Body of pancreas (tissue), 4 donors: ENCODE results near the gene SAFB2. TPM values are rescaled to one million over a fixed set of nuclear protein-coding genes. Genes with fewer than 3 reads are reported as not detected.

Experiments used
- ATAC-seq: fragments of 150-250 bp; one replicate; pipeline ENCODE4 v1.9.1; 2016
- DNase-seq, 4 donors: peaks; one replicate each; pipeline ENCODE4 v3.0.0-alpha.2; 2019
- H3K27ac ChIP-seq, 4 donors: fragments of 200-600 bp; sonication (generic); 1 replicate in 3 of 4; 2 replicates in 1 of 4; pipeline versions ENCODE4 v1.5.1 to v1.6.1; 2016 to 2019; ENCODE audit warnings: mild to moderate bottlenecking in 1 of 4, mixed read lengths in 1 of 4, moderate library complexity in 1 of 4
- H3K27me3 ChIP-seq, 2 donors: fragments of 200-600 bp; sonication (generic); one replicate each; pipeline ENCODE4 v1.6.0; 2016; ENCODE audit warnings: mild to moderate bottlenecking in 1 of 2
- H3K36me3 ChIP-seq, 2 donors: fragments of 200-600 bp; sonication (generic); replicated peaks in 1 of 2; 2 replicates each; pipeline ENCODE4 v1.5.1; 2016; ENCODE audit warnings: low read depth in 2 of 2; ENCODE audit not compliant: insufficient read depth in 1 of 2
- H3K4me1 ChIP-seq: fragments of 200-600 bp; sonication (generic); one replicate; pipeline ENCODE4 v1.6.0; 2016
- H3K4me3 ChIP-seq, 2 donors: fragments of 200-600 bp; sonication (generic); 1 replicate in 1 of 2; 2 replicates in 1 of 2; pipeline ENCODE4 v1.5.1; 2016 to 2019
- H3K9me3 ChIP-seq, 3 donors: fragments of 200-600 bp; sonication (generic); 1 replicate in 2 of 3; 2 replicates in 1 of 3; pipeline ENCODE4 v1.5.1; 2016
- CTCF ChIP-seq, 7 experiments: fragments of 450-650 bp in 4 of 7; fragments of 200-600 bp in 3 of 7; sonication (generic) in 3 of 7; IDR thresholded peaks; one replicate each; pipeline ENCODE4 v1.5.1; 2016 to 2019; ENCODE audit warnings: antibody characterized with exemption in 7 of 7
- POLR2A ChIP-seq, 3 donors: fragments of 450-650 bp; IDR thresholded peaks; one replicate each; pipeline ENCODE4 v1.6.1; 2016; ENCODE audit warnings: antibody characterized with exemption in 3 of 3, mild to moderate bottlenecking in 2 of 3
- WGBS, 2 donors: methylation state at CpG; one replicate each; pipeline ENCODE4 v1.1.5; 2017; 5-methylcytosine and 5-hydroxymethylcytosine counted together
- intact Hi-C: fragments of 100-400 bp; cut with DNase I; formaldehyde crosslinking; loops from one replicate; pipeline ENCODE4 v1.15.1; 2023
- total RNA-seq, 2 donors: library from RNA; depleted of rRNA; stranded (reverse); fragments of >200 nt; gene quantifications; one replicate each; pipeline ENCODE4 v1.1.0, GENCODE V29; 2016

SAFB2 gene
- total RNA-seq, 2 donors from 2014 or later = 38.7 to 104 TPM

- H3K4me1 ChIP-seq = peaks cover 45% of the 10 kb centered on the region
- no peak for ATAC-seq
These were observed 9.7 kb upstream of the SAFB2 start for GRCh38 chr19:5632241-5632612.

GRCh38 chr19:5631567-5632240 is 9.1 kb upstream of the SAFB2 start:
- Histone ChIP-seq H3K27me3 (no peaks in the 10 kb centered on the region), H3K36me3 (peaks cover 0 to 2% of the 10 kb centered on the region in 2 donors), H3K4me1 (peaks cover 47% of the 10 kb centered on the region), H3K27ac (peak overlapping the region in 1 of 4 donors; percentile 25), H3K9me3 (no peaks in the 10 kb centered on the region), H3K4me3 (no peak overlapping the region)
- intact Hi-C loops = no loop called here
- no peak for TF ChIP-seq POLR2A (IDR thresholded peaks at IDR 0.05)
- no peak for TF ChIP-seq CTCF (IDR thresholded peaks at IDR 0.05)
- 76 to 77% methylated on average over 9 of the region's 9 CpGs for WGBS, 2 donors
- DNase-seq (no peak), ATAC-seq (peak; percentile 30)

More at GRCh38 chr19:5632241-5632612, 9.7 kb upstream of the SAFB2 start:
- TF ChIP-seq CTCF (IDR thresholded peaks at IDR 0.05) = no peak
- TF ChIP-seq POLR2A (IDR thresholded peaks at IDR 0.05) = no peak
- Histone ChIP-seq H3K36me3 (peaks cover 0 to 2% of the 10 kb centered on the region in 2 donors), H3K27me3 (no peaks in the 10 kb centered on the region), H3K4me3 (no peak overlapping the region), H3K27ac (peak overlapping the region in 1 of 4 donors; percentile 25), H3K9me3 (no peaks in the 10 kb centered on the region)
- intact Hi-C loops = no loop called here
- WGBS, 2 donors = 79 to 83% methylated on average over 4 of the region's 4 CpGs
- no peak for DNase-seq

- WGBS, 2 donors = 71 to 73% methylated on average over 9 of the region's 9 CpGs
- intact Hi-C loops = no loop called here
- H3K27ac ChIP-seq = peak overlapping the region in 1 of 4 donors; percentile 27
These were observed 6.4 kb upstream of the SAFB2 start for GRCh38 chr19:5628919-5629481.

GRCh38 chr19:5628461-5628860 is 5.9 kb upstream of the SAFB2 start:
- DNase-seq (no peak), ATAC-seq (no peak)
- Histone ChIP-seq H3K4me1 (peaks cover 69% of the 10 kb centered on the region), H3K9me3 (no peaks in the 10 kb centered on the region), H3K27me3 (no peaks in the 10 kb centered on the region), H3K4me3 (no peak overlapping the region), H3K36me3 (peaks cover 2 to 4% of the 10 kb centered on the region in 2 donors), H3K27ac (peak overlapping the region in 1 of 4 donors; percentile 27)
- intact Hi-C loops = no loop called here
- no peak for TF ChIP-seq CTCF (IDR thresholded peaks at IDR 0.05)
- no peak for TF ChIP-seq POLR2A (IDR thresholded peaks at IDR 0.05)
- 45 to 82% methylated on average over 1 of the region's 1 CpG for WGBS, 2 donors

More at GRCh38 chr19:5628919-5629481, 6.4 kb upstream of the SAFB2 start:
- Histone ChIP-seq H3K27me3 (no peaks in the 10 kb centered on the region), H3K4me1 (peaks cover 69% of the 10 kb centered on the region), H3K36me3 (peaks cover 2 to 4% of the 10 kb centered on the region in 2 donors), H3K9me3 (no peaks in the 10 kb centered on the region), H3K4me3 (no peak overlapping the region)
- TF ChIP-seq CTCF (IDR thresholded peaks at IDR 0.05) (no peak), POLR2A (IDR thresholded peaks at IDR 0.05) (no peak)
- ATAC-seq = no peak
- DNase-seq = no peak
